MCF 10A (cell line): ENCODE measurements around the gene GATA5. TPM values are rescaled to one million over a fixed set of nuclear protein-coding genes. Genes with fewer than 3 reads are reported as not detected.

Experiments
- BruUV-seq: library from RNA; stranded (reverse); fragments of 400-500 nt; replicated peaks from 2 replicates; lab custom pipeline; 2021; lab: Mats Ljungman, UMichigan
- CTCF ChIA-PET: fragments of 300-600 bp; sonication (Branson Sonifier 250); formaldehyde crosslinking; extraction: SDS; loops from one replicate; lab custom pipeline; 2021; ENCODE audit warnings: antibody characterized with exemption, inconsistent platforms; lab: Yijun Ruan, JAX
- POLR2A ChIA-PET: fragments of 300-600, 350-650 bp; sonication (Branson Sonifier 250); formaldehyde crosslinking; extraction: SDS; loops from one replicate; lab custom pipeline; 2020; ENCODE audit warnings: antibody characterized with exemption, inconsistent platforms; lab: Yijun Ruan, JAX
- DNase-seq: peaks from one replicate; pipeline ENCODE4 v3.0.0-alpha.2; 2018; ENCODE audit not compliant: unreplicated experiment
- H3K27ac Mint-ChIP-seq: one replicate; pipeline ENCODE4 v1.8.0; 2022; ENCODE audit warnings: mild to moderate bottlenecking, low read depth, mixed read lengths; ENCODE audit not compliant: unreplicated experiment
- H3K27me3 Mint-ChIP-seq: one replicate; pipeline ENCODE4 v1.8.0; 2022; ENCODE audit warnings: mixed read lengths; ENCODE audit not compliant: insufficient read depth, unreplicated experiment
- H3K36me3 Mint-ChIP-seq: one replicate; pipeline ENCODE4 v1.8.0; 2022; ENCODE audit warnings: mild to moderate bottlenecking, moderate library complexity, mixed read lengths; ENCODE audit not compliant: insufficient read depth, unreplicated experiment
- H3K4me1 Mint-ChIP-seq: one replicate; pipeline ENCODE4 v1.8.0; 2022; ENCODE audit warnings: mixed read lengths; ENCODE audit not compliant: insufficient read depth, unreplicated experiment
- H3K4me3 Mint-ChIP-seq: one replicate; pipeline ENCODE4 v1.8.0; 2022; ENCODE audit warnings: mild to moderate bottlenecking, moderate library complexity, mixed read lengths; ENCODE audit not compliant: unreplicated experiment
- H3K9me3 Mint-ChIP-seq: one replicate; pipeline ENCODE4 v1.8.0; 2022; ENCODE audit warnings: mixed read lengths; ENCODE audit not compliant: unreplicated experiment
- CTCF ChIP-seq: fragments of 200-600 bp; IDR thresholded peaks from one replicate; pipeline ENCODE4 v1.8.0; 2022; ENCODE audit warnings: antibody characterized with exemption, mild to moderate bottlenecking; ENCODE audit not compliant: unreplicated experiment
- intact Hi-C: fragments of 100-400 bp; cut with micrococcal nuclease; formaldehyde crosslinking; loops from 2 replicates; pipeline ENCODE4 v1.14.1; 2022
- total RNA-seq: library from RNA; stranded (reverse); gene quantifications from 2 replicates; pipeline ENCODE4 v1.2.3, GENCODE V29; 2022

GATA5 gene
- total RNA-seq, 1 experiment from 2014 or later: not detected

- TF ChIP-seq CTCF: no peak
- BruUV-seq: no TSS peak
- no peak for DNase-seq
- H3K9me3 Mint-ChIP-seq: no peaks in the 10 kb centered on the region
- H3K4me1 Mint-ChIP-seq: no peaks in the 10 kb centered on the region
- no peaks in the 10 kb centered on the region for H3K36me3 Mint-ChIP-seq
- H3K4me3 Mint-ChIP-seq: no peak overlapping the region
- ChIA-PET CTCF (interaction anchor here (1.3 to 2.4 kb wide), 2 partner anchors 11 to 129 kb away, joined by 7 to 11 read pairs; no protein-coding TSS in a partner anchor), POLR2A (no interaction called here)
- intact Hi-C loops: no loop called here
- peaks cover 16% of the 10 kb centered on the region for H3K27me3 Mint-ChIP-seq
- no peak overlapping the region for H3K27ac Mint-ChIP-seq
These were observed 12.7 kb upstream of the GATA5 start for GRCh38 chr20:62488470-62488869.

GRCh38 chr20:62487561-62488354 is 12.0 kb upstream of the GATA5 start:
- Mint-ChIP-seq H3K27ac (no peak overlapping the region), H3K4me1 (no peaks in the 10 kb centered on the region), H3K9me3 (no peaks in the 10 kb centered on the region), H3K4me3 (no peak overlapping the region), H3K36me3 (no peaks in the 10 kb centered on the region), H3K27me3 (peaks cover 23% of the 10 kb centered on the region)
- TF ChIP-seq CTCF: no peak
- DNase-seq: no peak
- intact Hi-C loops: no loop called here
- ChIA-PET CTCF (interaction anchor here (1.3 to 2.4 kb wide), 2 partner anchors 12 to 129 kb away, joined by 7 to 11 read pairs; no protein-coding TSS in a partner anchor), POLR2A (no interaction called here)
- no TSS peak for BruUV-seq

GRCh38 chr20:62487118-62487517 is 11.3 kb upstream of the GATA5 start:
- no TSS peak for BruUV-seq
- no peak overlapping the region for H3K4me3 Mint-ChIP-seq
- intact Hi-C loops: no loop called here

More at GRCh38 chr20:62487118-62487517, 11.3 kb upstream of the GATA5 start:
- no peak for DNase-seq
- peaks cover 27% of the 10 kb centered on the region for H3K27me3 Mint-ChIP-seq
- ChIA-PET CTCF (no interaction called here), POLR2A (no interaction called here)
- H3K27ac Mint-ChIP-seq: no peak overlapping the region
- H3K9me3 Mint-ChIP-seq: no peaks in the 10 kb centered on the region
- H3K36me3 Mint-ChIP-seq: no peaks in the 10 kb centered on the region
- TF ChIP-seq CTCF: no peak
- H3K4me1 Mint-ChIP-seq: no peaks in the 10 kb centered on the region
